Heart left ventricle (tissue), 13 donors: ENCODE measurements around the gene MAST4.

Experiments
- CTCF ChIP-seq, 12 donors: fragments of 200-600 bp; sonication (generic) in 4 of 12; IDR thresholded peaks; one replicate each; pipeline versions ENCODE4 v1.5.0 to v1.8.0; 2018 to 2022; ENCODE audit warnings: antibody characterized with exemption in 12 of 12, mild to moderate bottlenecking in 5 of 12
- POLR2A ChIP-seq, 2 donors: fragments of 450-650 bp; IDR thresholded peaks; one replicate each; pipeline ENCODE4 v1.6.1; 2017; ENCODE audit warnings: antibody characterized with exemption in 2 of 2, mild to moderate bottlenecking in 2 of 2, moderate library complexity in 2 of 2
- donor health status: ischemic (EF 13 %, LVEDD 7.1; RV severe dilation, severe dysfunction).
- donor health status: DM: no; HTN: yes; CAD: no.
- donor health status: DM: no; HTN: no; CAD: no.
- donor health status: ischemic (EF 25% LVEDD 6.9; RV normal size, moderate dysfunction).
- donor health status: ischemic (EF 25% LVEDD 5.7; RV mildly dilated, moderate dysfunction).
- donor health status: ischemic (EF 35%, LVEDD 5.7; RV mildly dilated, moderate dysfunction).
- donor health status: nonischemic (EF 11% LVEDD 7.7; RV severe dilation, severe dysfunction).
- donor health status: DM: yes; HTN: yes; CAD: no.
- donor health status: PGD.
- donor health status: ischemic (EF 29% LVEDD 5.4; RV normal size, mild dysfunction).
- donor health status: nonischemic (EF 23%, LVEDD 6.1; RV moderate dilation, normal function).

- TF ChIP-seq CTCF (IDR thresholded peaks at IDR 0.05) = no peak
- no peak for TF ChIP-seq POLR2A (IDR thresholded peaks at IDR 0.05)
Observed at GRCh38 chr5:67092535-67092934, 496.3 kb downstream of the MAST4 start.
